Neural progenitor cell (in vitro differentiated cells): ENCODE results near the gene TNFSF13. TPM values are rescaled to one million over a fixed set of nuclear protein-coding genes. Genes with fewer than 3 reads are reported as not detected.
A peak's percentile ranks its signal among the peaks of the same experiment; 100 is the strongest.

ENCODE experiments used
- DNase-seq: peaks from one replicate; pipeline ENCODE4 v3.0.0-alpha.2; 2016; ENCODE audit warnings: low spot score
- H2AFZ ChIP-seq: fragments of 200-600 bp; sonication (generic); replicated peaks from 2 replicates; pipeline ENCODE4 v1.6.1; 2016; ENCODE audit warnings: antibody characterized with exemption
- H3F3A ChIP-seq: fragments of 200-600 bp; sonication (generic); 2 replicates; pipeline ENCODE4 v1.6.1; 2016; ENCODE audit warnings: antibody characterized with exemption, low read depth
- H3K27ac ChIP-seq: fragments of 200-600 bp; sonication (generic); 2 replicates; pipeline ENCODE4 v1.5.1; 2016; ENCODE audit warnings: mild to moderate bottlenecking
- H3K27me3 ChIP-seq: fragments of 200-600 bp; sonication (generic); 2 replicates; pipeline ENCODE4 v1.6.1; 2016; ENCODE audit warnings: mild to moderate bottlenecking, moderate library complexity
- H3K36me3 ChIP-seq: fragments of 200-600 bp; sonication (generic); 2 replicates; pipeline ENCODE4 v1.5.1; 2016
- H3K4me1 ChIP-seq: fragments of 200-600 bp; sonication (generic); 2 replicates; pipeline ENCODE4 v1.6.1; 2016; ENCODE audit warnings: mixed run types
- H3K4me2 ChIP-seq: fragments of 200-600 bp; sonication (generic); 2 replicates; pipeline ENCODE4 v1.6.1; 2016
- H3K4me3 ChIP-seq: fragments of 200-600 bp; sonication (generic); 2 replicates; pipeline ENCODE4 v1.5.1; 2016
- H3K79me2 ChIP-seq: fragments of 200-600 bp; sonication (generic); 2 replicates; pipeline ENCODE4 v1.6.1; 2016; ENCODE audit warnings: low read depth
- H3K9ac ChIP-seq: fragments of 200-600 bp; sonication (generic); 2 replicates; pipeline ENCODE4 v1.6.1; 2016
- H3K9me3 ChIP-seq: fragments of 200-600 bp; sonication (generic); 2 replicates; pipeline ENCODE4 v1.5.1; 2016; ENCODE audit warnings: low read depth
- H4K20me1 ChIP-seq: fragments of 200-600 bp; sonication (generic); 2 replicates; pipeline ENCODE4 v1.6.1; 2016; ENCODE audit warnings: low read depth
- H3K27ac Mint-ChIP-seq: 3 replicates; pipeline ENCODE4 v1.8.0; 2021; ENCODE audit warnings: mixed read lengths
- H3K27me3 Mint-ChIP-seq: 2 replicates; pipeline ENCODE4 v1.8.0; 2022; ENCODE audit warnings: low read depth, mild to moderate bottlenecking, inconsistent platforms, moderate library complexity, mixed read lengths; ENCODE audit not compliant: insufficient read depth
- H3K36me3 Mint-ChIP-seq: 3 replicates; pipeline ENCODE4 v1.8.0; 2021; ENCODE audit warnings: mixed read lengths
- H3K4me1 Mint-ChIP-seq: 3 replicates; pipeline ENCODE4 v1.8.0; 2021; ENCODE audit warnings: mixed read lengths
- H3K4me3 Mint-ChIP-seq: 3 replicates; pipeline ENCODE4 v1.8.0; 2021; ENCODE audit warnings: mild to moderate bottlenecking, moderate library complexity, mixed read lengths
- H3K9me3 Mint-ChIP-seq: 3 replicates; pipeline ENCODE4 v1.8.0; 2020; ENCODE audit warnings: mixed read lengths
- CTCF ChIP-seq: fragments of 200-600 bp; sonication (generic); IDR thresholded peaks from 2 replicates; pipeline ENCODE4 v1.5.1; 2017; ENCODE audit warnings: antibody characterized with exemption, mild to moderate bottlenecking
- EZH2 ChIP-seq: fragments of 200-600 bp; sonication (generic); IDR thresholded peaks from 2 replicates; pipeline ENCODE4 v1.6.1; 2017; ENCODE audit warnings: antibody characterized with exemption, mild to moderate bottlenecking, moderate library complexity
- EZH2phosphoT487 ChIP-seq: fragments of 200-600 bp; sonication (generic); IDR thresholded peaks from 2 replicates; pipeline ENCODE4 v1.6.1; 2017; ENCODE audit warnings: antibody characterized with exemption
- total RNA-seq: library from RNA; depleted of rRNA; stranded (reverse); fragments of >200 nt; gene quantifications from 2 replicates; pipeline ENCODE4 v1.2.3, GENCODE V29; 2015; ENCODE audit warnings: low replicate concordance

Gene TNFSF13
- total RNA-seq, 1 donor from 2014 or later: not detected

DNA sequence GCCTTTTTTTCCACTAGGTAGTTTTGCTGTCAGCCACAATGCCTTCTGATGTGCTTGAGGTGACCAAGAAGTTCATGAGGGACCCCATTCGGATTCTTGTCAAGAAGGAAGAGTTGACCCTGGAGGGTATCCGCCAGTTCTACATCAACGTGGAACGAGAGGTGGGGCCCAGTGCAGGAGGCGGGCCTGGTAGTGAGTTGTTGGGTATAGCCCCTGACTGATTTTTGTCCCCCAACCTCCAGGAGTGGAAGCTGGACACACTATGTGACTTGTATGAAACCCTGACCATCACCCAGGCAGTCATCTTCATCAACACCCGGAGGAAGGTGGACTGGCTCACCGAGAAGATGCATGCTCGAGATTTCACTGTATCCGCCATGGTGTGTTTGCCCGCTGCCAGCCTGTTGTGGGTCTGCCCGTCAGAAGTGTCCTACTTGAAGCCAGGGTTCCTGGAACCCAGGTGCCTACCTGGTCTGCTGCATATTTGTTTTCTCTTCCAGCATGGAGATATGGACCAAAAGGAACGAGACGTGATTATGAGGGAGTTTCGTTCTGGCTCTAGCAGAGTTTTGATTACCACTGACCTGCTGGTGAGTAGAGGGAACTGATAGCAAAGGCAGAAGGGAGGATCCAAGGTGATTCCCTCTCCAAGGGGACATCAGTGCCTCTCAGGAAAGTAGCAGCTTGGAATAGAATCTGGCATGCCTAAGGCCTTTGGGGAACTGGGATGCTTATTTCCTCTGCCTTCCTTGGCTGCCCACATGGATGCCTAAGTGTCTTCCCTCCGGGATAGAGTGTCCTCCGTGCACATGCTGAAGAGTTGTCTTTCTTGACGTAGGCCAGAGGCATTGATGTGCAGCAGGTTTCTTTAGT, 19.0 kb downstream of the TNFSF13 start:
- no peak for DNase-seq
- H3K36me3 ChIP-seq: peaks cover 17% of the 10 kb centered on the region
- peak overlapping the region; percentile 40 for H3K27ac ChIP-seq
- H3K79me2 ChIP-seq: peaks cover 52% of the 10 kb centered on the region
- H3K9ac ChIP-seq: no peak overlapping the region
- H3K36me3 Mint-ChIP-seq: peaks cover 44% of the 10 kb centered on the region
- peaks cover 19% of the 10 kb centered on the region for H3K27me3 Mint-ChIP-seq
- no peak overlapping the region for H3K4me2 ChIP-seq
- H3F3A ChIP-seq: peaks cover 84% of the 10 kb centered on the region
- no peaks in the 10 kb centered on the region for H3K27me3 ChIP-seq
- H2AFZ ChIP-seq: no peak overlapping the region
- no peaks in the 10 kb centered on the region for H3K9me3 ChIP-seq
- H3K4me1 Mint-ChIP-seq: peaks cover 47% of the 10 kb centered on the region
- no peak for TF ChIP-seq CTCF
- TF ChIP-seq EZH2: no peak
- TF ChIP-seq EZH2phosphoT487: no peak
- no peak overlapping the region for H3K27ac Mint-ChIP-seq
- peaks cover 17% of the 10 kb centered on the region for H3K4me1 ChIP-seq
- no peaks in the 10 kb centered on the region for H3K9me3 Mint-ChIP-seq
- no peak overlapping the region for H3K4me3 ChIP-seq
- peak overlapping the region; percentile 48 for H3K4me3 Mint-ChIP-seq
- H4K20me1 ChIP-seq: peaks cover 66% of the 10 kb centered on the region

- no peak within 1 kb of the TSS for H2AFZ ChIP-seq
- H3K9me3 ChIP-seq: no peaks in the 10 kb centered on the region
- H3K4me1 ChIP-seq: peaks cover 23% of the 10 kb centered on the region
- H3K4me2 ChIP-seq: no peak within 1 kb of the TSS
- H3F3A ChIP-seq: peaks cover 87% of the 10 kb centered on the region
- peaks cover 38% of the 10 kb centered on the region for H3K36me3 Mint-ChIP-seq
- H3K9me3 Mint-ChIP-seq: no peaks in the 10 kb centered on the region
- H3K4me3 ChIP-seq: no peak within 1 kb of the TSS
- H3K27ac Mint-ChIP-seq: peak within 1 kb of the TSS; percentile 57
- peaks cover 44% of the 10 kb centered on the region for H3K79me2 ChIP-seq
- peak within 1 kb of the TSS; percentile 16 for H3K4me3 Mint-ChIP-seq
- H3K27ac ChIP-seq: peak within 1 kb of the TSS; percentile 59
- no peak for DNase-seq
- peaks cover 51% of the 10 kb centered on the region for H4K20me1 ChIP-seq
- no peak within 1 kb of the TSS for H3K9ac ChIP-seq
- peaks cover 19% of the 10 kb centered on the region for H3K27me3 Mint-ChIP-seq
- H3K36me3 ChIP-seq: peaks cover 17% of the 10 kb centered on the region
- H3K27me3 ChIP-seq: no peaks in the 10 kb centered on the region
- TF ChIP-seq EZH2 (no peak), CTCF (no peak), EZH2phosphoT487 (no peak)
- peaks cover 54% of the 10 kb centered on the region for H3K4me1 Mint-ChIP-seq
Measured at GRCh38 chr17:7579001-7579833, 20.7 kb downstream of the TNFSF13 start, which contains the start of gene CD68. TSS of gene CD68 (plus strand) at chr17:7579638. CDS start at chr17:7579678, 40 bp downstream.

DNA sequence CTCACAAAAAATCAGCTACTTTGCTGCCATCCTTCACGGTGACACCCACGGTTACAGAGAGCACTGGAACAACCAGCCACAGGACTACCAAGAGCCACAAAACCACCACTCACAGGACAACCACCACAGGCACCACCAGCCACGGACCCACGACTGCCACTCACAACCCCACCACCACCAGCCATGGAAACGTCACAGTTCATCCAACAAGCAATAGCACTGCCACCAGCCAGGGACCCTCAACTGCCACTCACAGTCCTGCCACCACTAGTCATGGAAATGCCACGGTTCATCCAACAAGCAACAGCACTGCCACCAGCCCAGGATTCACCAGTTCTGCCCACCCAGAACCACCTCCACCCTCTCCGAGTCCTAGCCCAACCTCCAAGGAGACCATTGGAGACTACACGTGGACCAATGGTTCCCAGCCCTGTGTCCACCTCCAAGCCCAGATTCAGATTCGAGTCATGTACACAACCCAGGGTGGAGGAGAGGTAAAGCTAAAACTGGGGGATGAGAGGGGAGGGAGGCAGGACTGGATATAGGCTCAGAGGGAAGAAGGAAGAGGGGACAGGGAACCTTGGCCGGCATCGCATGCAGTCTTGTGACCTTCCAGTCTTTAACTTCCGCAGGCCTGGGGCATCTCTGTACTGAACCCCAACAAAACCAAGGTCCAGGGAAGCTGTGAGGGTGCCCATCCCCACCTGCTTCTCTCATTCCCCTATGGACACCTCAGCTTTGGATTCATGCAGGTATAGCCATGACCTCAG, 21.5 kb downstream of the TNFSF13 start:
- peaks cover 16% of the 10 kb centered on the region for H3K27me3 Mint-ChIP-seq
- Histone ChIP-seq H3K27ac (peak overlapping the region; percentile 59), H4K20me1 (peaks cover 43% of the 10 kb centered on the region), H3K9ac (no peak overlapping the region), H3K79me2 (peaks cover 44% of the 10 kb centered on the region), H3F3A (peaks cover 79% of the 10 kb centered on the region), H2AFZ (no peak overlapping the region), H3K4me1 (peaks cover 21% of the 10 kb centered on the region), H3K36me3 (peaks cover 13% of the 10 kb centered on the region), H3K9me3 (no peaks in the 10 kb centered on the region), H3K4me3 (no peak overlapping the region), H3K27me3 (no peaks in the 10 kb centered on the region), H3K4me2 (no peak overlapping the region)
- H3K9me3 Mint-ChIP-seq: no peaks in the 10 kb centered on the region
- peak overlapping the region; percentile 43 for H3K27ac Mint-ChIP-seq
- DNase-seq: no peak
- H3K4me3 Mint-ChIP-seq: peak overlapping the region; percentile 16
- H3K4me1 Mint-ChIP-seq: peaks cover 51% of the 10 kb centered on the region
- no peak for TF ChIP-seq CTCF
- no peak for TF ChIP-seq EZH2phosphoT487
- no peak for TF ChIP-seq EZH2
- peaks cover 30% of the 10 kb centered on the region for H3K36me3 Mint-ChIP-seq
